SK-N-MC (cell line): ENCODE data around the gene RPS2.

ENCODE experiments used
- DNase-seq: peaks from one replicate; pipeline ENCODE4 v3.0.0-alpha.2; 2011; ENCODE audit warnings: low read depth, low spot score
- H3K27ac ChIP-seq: fragments of 200-600 bp; sonication (generic); 2 replicates; pipeline ENCODE4 v1.5.1; 2016; ENCODE audit warnings: mixed run types
- H3K36me3 ChIP-seq: fragments of 200-600 bp; sonication (generic); 2 replicates; pipeline ENCODE4 v1.6.1; 2017; ENCODE audit warnings: antibody characterized with exemption, low read length, mixed read lengths; ENCODE audit not compliant: insufficient read depth
- H3K4me3 ChIP-seq: fragments of 200-600 bp; sonication (generic); 2 replicates; pipeline ENCODE4 v1.5.1; 2016
- H3K9ac ChIP-seq: fragments of 200-600 bp; sonication (generic); 2 replicates; pipeline ENCODE4 v1.8.0; 2017; ENCODE audit warnings: mixed run types, mixed read lengths; ENCODE audit not compliant: insufficient read length
- H3K9me3 ChIP-seq: fragments of 200-600 bp; sonication (generic); 2 replicates; pipeline ENCODE4 v1.6.1; 2017; ENCODE audit warnings: low read depth, mild to moderate bottlenecking, antibody characterized with exemption, low read length, moderate library complexity, mixed read lengths
- EZH2 ChIP-seq: fragments of 200-600 bp; sonication (generic); IDR thresholded peaks from one replicate; pipeline ENCODE4 v1.6.1; 2017; ENCODE audit warnings: antibody characterized with exemption
- FOXP2 ChIP-seq: optimal IDR thresholded peaks from 2 replicates; pipeline ENCODE3; 2011; ENCODE audit warnings: mild to moderate bottlenecking, moderate library complexity; ENCODE audit not compliant: insufficient read depth; ENCODE audit errors: extremely low read length, control extremely low read depth
- POLR2AphosphoS5 ChIP-seq: IDR thresholded peaks from 2 replicates; pipeline ENCODE4 v1.6.1; 2012; ENCODE audit warnings: mild to moderate bottlenecking, low read depth, low read length, borderline replicate concordance

RPS2 gene

DNA sequence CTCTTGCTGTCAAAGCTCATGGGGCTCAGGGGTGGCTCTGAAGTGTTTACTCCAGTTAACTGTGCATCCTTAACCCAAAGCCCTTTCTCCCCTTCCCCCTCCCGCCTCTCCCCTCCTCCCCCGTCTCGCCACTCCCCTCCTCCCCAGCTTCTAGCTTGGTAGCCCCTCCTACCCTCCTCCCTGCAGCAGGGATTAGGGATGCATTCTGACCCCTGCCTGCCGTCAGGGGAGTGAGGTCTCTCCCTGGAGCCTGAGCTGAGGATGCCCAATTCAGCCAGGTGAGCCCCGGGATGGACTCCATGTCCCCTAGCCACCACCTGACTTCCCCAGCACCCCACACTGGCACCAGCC is 48.0 kb downstream of the RPS2 start:
- H3K9me3 ChIP-seq: no peaks in the 10 kb centered on the region
- no peak overlapping the region for H3K9ac ChIP-seq
- H3K4me3 ChIP-seq: no peak overlapping the region
- no peak for DNase-seq
- TF ChIP-seq EZH2: no peak
- TF ChIP-seq FOXP2: no peak
- TF ChIP-seq POLR2AphosphoS5: no peak
- no peak overlapping the region for H3K27ac ChIP-seq
- H3K36me3 ChIP-seq: no peaks in the 10 kb centered on the region

DNA sequence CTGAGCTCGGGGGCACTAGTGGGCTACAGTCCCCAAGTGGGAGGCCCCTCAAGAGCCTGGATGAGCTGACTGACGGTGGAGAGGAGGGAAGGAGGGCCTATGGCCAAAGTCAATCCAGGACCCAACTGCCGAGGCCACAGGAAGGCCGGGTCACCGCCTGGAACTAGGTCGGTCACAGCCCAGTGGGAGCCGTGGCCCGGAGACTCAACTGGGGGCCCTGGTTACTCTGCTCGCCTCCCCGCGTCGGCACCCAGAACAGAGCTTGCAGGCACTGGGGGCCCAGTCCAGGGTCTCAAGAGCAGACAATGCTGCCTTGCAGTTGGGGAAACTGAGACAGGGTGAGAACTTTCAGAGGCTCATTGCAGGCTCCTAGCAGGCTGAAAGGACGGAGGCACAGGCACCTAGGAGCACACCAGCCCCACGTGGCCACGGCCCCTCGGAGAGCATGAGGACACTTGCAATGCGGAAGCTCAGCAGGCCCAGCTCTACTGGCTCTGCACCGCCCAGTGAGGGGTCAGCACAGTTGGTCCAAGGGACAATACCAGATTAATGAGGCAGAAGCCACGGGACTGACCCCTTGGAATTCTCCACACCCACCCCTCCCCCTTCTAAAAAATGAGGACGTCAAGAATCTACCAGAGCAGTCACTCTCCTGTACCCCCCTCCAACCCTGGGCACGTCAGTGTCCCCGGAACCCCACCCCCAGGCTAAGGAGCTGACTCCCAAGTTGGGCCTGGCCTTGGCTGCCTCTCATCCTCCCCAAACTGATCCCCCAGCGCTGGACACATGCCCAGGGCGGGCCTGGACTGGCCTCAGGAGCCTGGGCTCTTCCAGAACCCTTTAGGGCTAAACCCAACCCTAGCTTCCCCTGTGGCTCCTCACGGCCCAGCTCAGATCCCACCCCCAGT is 48.6 kb downstream of the RPS2 start:
- Histone ChIP-seq H3K9ac (no peak overlapping the region), H3K36me3 (no peaks in the 10 kb centered on the region), H3K9me3 (no peaks in the 10 kb centered on the region), H3K4me3 (no peak overlapping the region), H3K27ac (no peak overlapping the region)
- no peak for DNase-seq
- TF ChIP-seq POLR2AphosphoS5 (no peak), EZH2 (no peak), FOXP2 (no peak)

DNA sequence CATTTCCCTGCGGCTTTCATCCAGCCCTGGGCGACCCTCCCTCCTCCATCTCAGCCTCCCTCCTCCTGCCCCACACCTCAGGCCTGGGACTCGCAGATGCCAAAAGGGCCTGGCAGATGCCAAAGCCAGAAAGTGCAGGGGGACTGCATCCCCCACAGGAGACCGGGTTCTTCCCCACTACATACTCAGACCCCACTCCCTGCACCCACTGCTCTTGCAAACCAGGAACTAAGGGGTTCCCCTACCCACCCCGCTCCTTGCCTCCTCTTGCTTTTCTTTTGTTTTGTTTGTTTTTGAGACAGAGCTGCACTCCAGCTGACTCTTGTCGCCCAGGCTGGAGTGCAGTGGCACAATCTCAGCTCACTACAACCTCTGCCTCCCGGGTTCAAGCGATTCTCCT is 49.6 kb downstream of the RPS2 start:
- H3K4me3 ChIP-seq: no peak overlapping the region
- TF ChIP-seq EZH2 (no peak), FOXP2 (no peak), POLR2AphosphoS5 (no peak)
- H3K9me3 ChIP-seq: no peaks in the 10 kb centered on the region
- no peak overlapping the region for H3K27ac ChIP-seq
- DNase-seq: no peak
- H3K36me3 ChIP-seq: no peaks in the 10 kb centered on the region
- no peak overlapping the region for H3K9ac ChIP-seq

DNA sequence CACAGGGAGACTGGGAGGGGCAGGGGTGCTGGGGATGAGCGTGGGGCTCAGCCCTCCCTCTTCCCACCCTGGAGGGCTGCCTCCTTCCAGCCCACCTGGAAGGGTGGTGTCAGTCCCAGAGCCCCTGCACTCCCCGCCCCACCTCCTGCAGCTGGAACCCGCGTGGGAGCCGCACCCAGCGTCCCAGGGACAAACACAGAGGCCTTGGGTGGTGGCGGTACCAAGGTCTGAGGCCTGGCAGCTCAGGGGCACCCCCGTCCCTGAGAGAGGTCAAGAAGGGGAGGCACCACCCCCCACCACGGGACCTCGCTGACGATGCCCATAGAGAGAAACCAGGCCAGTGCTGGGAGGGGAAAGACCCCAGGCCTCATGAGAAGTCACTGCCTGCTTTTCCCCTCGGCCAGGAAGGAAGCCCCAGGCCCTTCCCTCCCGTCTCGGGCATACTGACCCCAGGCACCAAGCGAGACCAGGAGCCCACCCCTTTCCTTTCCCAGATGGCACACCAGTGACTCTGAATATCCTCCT is 50.5 kb downstream of the RPS2 start:
- DNase-seq: no peak
- Histone ChIP-seq H3K4me3 (no peak overlapping the region), H3K36me3 (no peaks in the 10 kb centered on the region), H3K27ac (no peak overlapping the region), H3K9me3 (no peaks in the 10 kb centered on the region), H3K9ac (no peak overlapping the region)
- TF ChIP-seq EZH2: no peak
- no peak for TF ChIP-seq FOXP2
- TF ChIP-seq POLR2AphosphoS5: no peak

DNA sequence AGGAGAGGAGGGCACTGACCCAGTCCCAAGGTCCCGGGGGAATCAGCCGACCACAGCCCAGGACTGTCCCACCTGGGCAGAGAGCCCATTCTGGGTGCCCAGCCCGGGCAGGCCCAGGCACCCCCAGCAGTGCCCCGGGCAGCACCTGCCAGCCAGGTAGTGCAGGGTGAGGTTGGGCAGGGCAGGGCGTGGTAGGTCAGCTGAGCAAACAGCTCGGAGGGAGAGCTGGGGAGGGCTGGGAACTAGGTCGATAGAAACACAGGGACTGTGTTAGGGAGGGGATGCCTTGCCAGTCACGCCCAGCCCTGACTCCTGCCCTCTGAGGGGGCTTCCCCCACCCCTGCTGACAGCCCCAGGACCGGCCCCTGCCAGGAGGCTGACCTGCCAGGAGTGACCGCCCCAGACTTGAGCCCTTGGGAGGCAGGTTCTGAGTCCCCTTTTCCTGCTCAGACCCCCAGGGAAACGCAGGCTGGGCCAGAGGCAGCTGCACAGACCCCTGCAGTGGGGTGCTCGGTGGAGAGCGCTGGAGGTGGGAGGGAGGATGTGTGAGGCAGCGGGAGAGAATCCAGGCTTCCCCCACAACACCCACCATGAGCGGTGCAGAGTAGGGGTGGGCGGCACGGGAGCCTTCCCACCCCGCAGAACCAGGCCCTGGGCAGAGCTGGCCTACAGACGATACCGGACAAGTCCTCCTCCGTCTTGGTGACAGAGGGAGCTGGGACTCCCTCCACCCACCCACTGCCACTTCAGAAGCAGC is 51.1 kb downstream of the RPS2 start:
- no peak overlapping the region for H3K27ac ChIP-seq

DNA sequence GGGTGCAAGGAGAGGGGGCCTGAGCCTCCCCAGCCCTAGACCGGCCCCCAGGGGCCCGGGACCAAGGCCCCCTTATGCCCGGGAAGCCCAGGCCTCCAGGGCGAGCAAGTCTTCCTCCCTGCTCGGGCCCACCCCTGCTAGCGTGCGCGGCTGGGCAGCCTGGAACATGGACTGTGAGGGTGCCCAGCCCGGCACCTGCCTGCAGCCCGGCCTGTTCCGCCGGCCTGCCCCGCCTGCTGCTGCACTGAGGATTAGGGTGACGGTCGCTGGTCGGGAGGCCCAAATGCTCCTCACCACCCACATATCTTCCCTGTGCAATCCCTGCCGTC is 52.4 kb downstream of the RPS2 start:
- TF ChIP-seq POLR2AphosphoS5: no peak
- no peak for TF ChIP-seq FOXP2
- no peak for TF ChIP-seq EZH2
- no peak for DNase-seq

More for the DNA sequence above, 51.1 kb downstream of the RPS2 start:
- Histone ChIP-seq H3K9ac (no peak overlapping the region), H3K36me3 (no peaks in the 10 kb centered on the region), H3K9me3 (no peaks in the 10 kb centered on the region), H3K4me3 (no peak overlapping the region)
- TF ChIP-seq EZH2: no peak
- DNase-seq: no peak

More for the DNA sequence above, 52.4 kb downstream of the RPS2 start:
- Histone ChIP-seq H3K36me3 (no peaks in the 10 kb centered on the region), H3K9ac (no peak overlapping the region), H3K4me3 (no peak overlapping the region), H3K9me3 (no peaks in the 10 kb centered on the region), H3K27ac (no peak overlapping the region)
